Neural cell (in vitro differentiated cells): ENCODE measurements around the gene CGNL1. TPM values are rescaled to one million over a fixed set of nuclear protein-coding genes. Genes with fewer than 3 reads are reported as not detected.

Source experiments
- H2AFZ ChIP-seq: fragments of 200-600, 300-800 bp; sonication (generic), shearing (Covaris generic); 2 replicates; pipeline ENCODE4 v1.6.0; 2014; ENCODE audit warnings: low read depth, mild to moderate bottlenecking, antibody characterized with exemption, low read length, moderate library complexity
- H3F3A ChIP-seq: fragments of 200-600 bp; shearing (Covaris generic); 2 replicates; pipeline ENCODE4 v1.6.1; 2016; ENCODE audit warnings: mild to moderate bottlenecking, moderate library complexity, mixed read lengths, antibody characterized with exemption, low read length; ENCODE audit not compliant: insufficient read depth, poor library complexity, severe bottlenecking
- H3K27ac ChIP-seq: fragments of 200-600, 300-800 bp; sonication (generic), shearing (Covaris generic); 2 replicates; pipeline ENCODE4 v1.5.1; 2014; ENCODE audit warnings: mild to moderate bottlenecking, low read length, moderate library complexity
- H3K27me3 ChIP-seq: fragments of 300-800, 200-600 bp; sonication (generic), shearing (Covaris generic); 2 replicates; pipeline ENCODE4 v1.6.0; 2014; ENCODE audit warnings: mild to moderate bottlenecking, low read depth, low read length, moderate library complexity; ENCODE audit not compliant: insufficient read depth
- H3K36me3 ChIP-seq: fragments of 300-800, 200-600 bp; sonication (generic), shearing (Covaris generic); 2 replicates; pipeline ENCODE4 v1.5.1; 2014; ENCODE audit warnings: mild to moderate bottlenecking, antibody characterized with exemption, low read length, moderate library complexity; ENCODE audit not compliant: insufficient read depth
- H3K4me2 ChIP-seq: fragments of 300-800, 200-600 bp; sonication (generic), shearing (Covaris generic); 2 replicates; pipeline ENCODE4 v1.6.0; 2014; ENCODE audit warnings: mild to moderate bottlenecking, low read length
- H3K4me3 ChIP-seq: fragments of 300-800, 200-600 bp; sonication (generic), shearing (Covaris generic); 2 replicates; pipeline ENCODE4 v1.5.1; 2014; ENCODE audit warnings: mild to moderate bottlenecking, low read length, moderate library complexity
- H3K79me2 ChIP-seq: fragments of 200-600 bp; shearing (Covaris generic); replicated peaks from 2 replicates; pipeline ENCODE4 v1.6.0; 2014; ENCODE audit warnings: mild to moderate bottlenecking, low read length, moderate library complexity; ENCODE audit not compliant: insufficient read depth
- H3K9ac ChIP-seq: fragments of 300-800, 200-600 bp; sonication (generic), shearing (Covaris generic); 2 replicates; pipeline ENCODE4 v1.6.1; 2016; ENCODE audit warnings: mild to moderate bottlenecking, low read length, mixed read lengths
- H3K9me2 ChIP-seq: fragments of 200-600 bp; shearing (Covaris generic); 2 replicates; pipeline ENCODE4 v1.6.1; 2016; ENCODE audit warnings: mild to moderate bottlenecking, low read length, mixed read lengths; ENCODE audit not compliant: insufficient read depth
- H3K9me3 ChIP-seq: fragments of 200-600, 300-800 bp; sonication (generic), shearing (Covaris generic); 2 replicates; pipeline ENCODE4 v1.6.1; 2016; ENCODE audit warnings: mild to moderate bottlenecking, mixed run types, low read length, moderate library complexity, mixed read lengths
- H4K20me1 ChIP-seq: fragments of 200-600 bp; shearing (Covaris generic); 2 replicates; pipeline ENCODE4 v1.6.1; 2016; ENCODE audit warnings: mild to moderate bottlenecking, mixed run types; ENCODE audit not compliant: insufficient read depth
- EP300 ChIP-seq: fragments of 450-650 bp; conservative IDR thresholded peaks from 2 replicates; pipeline ENCODE4 v1.6.1; 2014; ENCODE audit warnings: antibody characterized with exemption, mild to moderate bottlenecking, moderate library complexity; ENCODE audit not compliant: poor library complexity, severe bottlenecking
- EZH2 ChIP-seq: fragments of 200-600, 300-800 bp; shearing (Covaris generic), sonication (generic); IDR thresholded peaks from 2 replicates; pipeline ENCODE4 v1.6.1; 2014; ENCODE audit warnings: antibody characterized with exemption, low read length, borderline replicate concordance, mild to moderate bottlenecking; ENCODE audit not compliant: insufficient read depth, poor library complexity, severe bottlenecking
- MXI1 ChIP-seq: fragments of 450-650 bp; conservative IDR thresholded peaks from 2 replicates; pipeline ENCODE4 v1.6.1; 2014; ENCODE audit warnings: antibody characterized with exemption, mild to moderate bottlenecking; ENCODE audit not compliant: poor library complexity, severe bottlenecking
- POLR2AphosphoS5 ChIP-seq: IDR thresholded peaks from 2 replicates; pipeline ENCODE4 v1.6.1; 2012
- RAD21 ChIP-seq: fragments of 450-650 bp; conservative IDR thresholded peaks from 2 replicates; pipeline ENCODE4 v1.6.1; 2014; ENCODE audit warnings: antibody characterized with exemption, mild to moderate bottlenecking, moderate library complexity
- SMC3 ChIP-seq: fragments of 450-650 bp; conservative IDR thresholded peaks from 2 replicates; pipeline ENCODE4 v1.6.1; 2014; ENCODE audit warnings: antibody characterized with exemption, mild to moderate bottlenecking, moderate library complexity; ENCODE audit not compliant: poor library complexity
- TAF1 ChIP-seq: IDR thresholded peaks from 2 replicates; pipeline ENCODE4 v1.6.1; 2012; ENCODE audit warnings: low read depth
- polyA plus RNA-seq: library from polyadenylated mRNA; depleted of rRNA; stranded (reverse); fragments of >200 nt; gene quantifications from 2 replicates; pipeline ENCODE4 v1.2.3, GENCODE V29; 2014
- TF ChIP-seq, protein P1 (sequence below): IDR thresholded peaks from 2 replicates; pipeline ENCODE4 v1.6.1; 2012; ENCODE audit warnings: borderline replicate concordance
- TF ChIP-seq, protein P2 (sequence below): fragments of 450-650 bp; IDR thresholded peaks from 2 replicates; pipeline ENCODE4 v1.5.1; 2014; ENCODE audit warnings: antibody characterized with exemption, mild to moderate bottlenecking, moderate library complexity; ENCODE audit not compliant: poor library complexity, severe bottlenecking

The CGNL1 gene
- polyA plus RNA-seq, 1 donor from 2014 or later = 0.26 TPM

- Histone ChIP-seq H3K79me2 (no peaks in the 10 kb centered on the region), H3F3A (no peaks in the 10 kb centered on the region), H3K4me3 (no peak overlapping the region), H2AFZ (no peak overlapping the region), H3K9me2 (no peaks in the 10 kb centered on the region), H3K27me3 (no peaks in the 10 kb centered on the region), H4K20me1 (no peaks in the 10 kb centered on the region), H3K36me3 (no peaks in the 10 kb centered on the region), H3K27ac (no peak overlapping the region), H3K9ac (no peak overlapping the region), H3K4me2 (no peak overlapping the region), H3K9me3 (no peaks in the 10 kb centered on the region)
- TF ChIP-seq SMC3 (no peak), TAF1 (no peak), EP300 (no peak), MXI1 (no peak), POLR2AphosphoS5 (no peak), EZH2 (no peak), RAD21 (no peak)
- TF ChIP-seq, protein P1, sequence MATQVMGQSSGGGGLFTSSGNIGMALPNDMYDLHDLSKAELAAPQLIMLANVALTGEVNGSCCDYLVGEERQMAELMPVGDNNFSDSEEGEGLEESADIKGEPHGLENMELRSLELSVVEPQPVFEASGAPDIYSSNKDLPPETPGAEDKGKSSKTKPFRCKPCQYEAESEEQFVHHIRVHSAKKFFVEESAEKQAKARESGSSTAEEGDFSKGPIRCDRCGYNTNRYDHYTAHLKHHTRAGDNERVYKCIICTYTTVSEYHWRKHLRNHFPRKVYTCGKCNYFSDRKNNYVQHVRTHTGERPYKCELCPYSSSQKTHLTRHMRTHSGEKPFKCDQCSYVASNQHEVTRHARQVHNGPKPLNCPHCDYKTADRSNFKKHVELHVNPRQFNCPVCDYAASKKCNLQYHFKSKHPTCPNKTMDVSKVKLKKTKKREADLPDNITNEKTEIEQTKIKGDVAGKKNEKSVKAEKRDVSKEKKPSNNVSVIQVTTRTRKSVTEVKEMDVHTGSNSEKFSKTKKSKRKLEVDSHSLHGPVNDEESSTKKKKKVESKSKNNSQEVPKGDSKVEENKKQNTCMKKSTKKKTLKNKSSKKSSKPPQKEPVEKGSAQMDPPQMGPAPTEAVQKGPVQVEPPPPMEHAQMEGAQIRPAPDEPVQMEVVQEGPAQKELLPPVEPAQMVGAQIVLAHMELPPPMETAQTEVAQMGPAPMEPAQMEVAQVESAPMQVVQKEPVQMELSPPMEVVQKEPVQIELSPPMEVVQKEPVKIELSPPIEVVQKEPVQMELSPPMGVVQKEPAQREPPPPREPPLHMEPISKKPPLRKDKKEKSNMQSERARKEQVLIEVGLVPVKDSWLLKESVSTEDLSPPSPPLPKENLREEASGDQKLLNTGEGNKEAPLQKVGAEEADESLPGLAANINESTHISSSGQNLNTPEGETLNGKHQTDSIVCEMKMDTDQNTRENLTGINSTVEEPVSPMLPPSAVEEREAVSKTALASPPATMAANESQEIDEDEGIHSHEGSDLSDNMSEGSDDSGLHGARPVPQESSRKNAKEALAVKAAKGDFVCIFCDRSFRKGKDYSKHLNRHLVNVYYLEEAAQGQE = no peak
- TF ChIP-seq, protein P2, sequence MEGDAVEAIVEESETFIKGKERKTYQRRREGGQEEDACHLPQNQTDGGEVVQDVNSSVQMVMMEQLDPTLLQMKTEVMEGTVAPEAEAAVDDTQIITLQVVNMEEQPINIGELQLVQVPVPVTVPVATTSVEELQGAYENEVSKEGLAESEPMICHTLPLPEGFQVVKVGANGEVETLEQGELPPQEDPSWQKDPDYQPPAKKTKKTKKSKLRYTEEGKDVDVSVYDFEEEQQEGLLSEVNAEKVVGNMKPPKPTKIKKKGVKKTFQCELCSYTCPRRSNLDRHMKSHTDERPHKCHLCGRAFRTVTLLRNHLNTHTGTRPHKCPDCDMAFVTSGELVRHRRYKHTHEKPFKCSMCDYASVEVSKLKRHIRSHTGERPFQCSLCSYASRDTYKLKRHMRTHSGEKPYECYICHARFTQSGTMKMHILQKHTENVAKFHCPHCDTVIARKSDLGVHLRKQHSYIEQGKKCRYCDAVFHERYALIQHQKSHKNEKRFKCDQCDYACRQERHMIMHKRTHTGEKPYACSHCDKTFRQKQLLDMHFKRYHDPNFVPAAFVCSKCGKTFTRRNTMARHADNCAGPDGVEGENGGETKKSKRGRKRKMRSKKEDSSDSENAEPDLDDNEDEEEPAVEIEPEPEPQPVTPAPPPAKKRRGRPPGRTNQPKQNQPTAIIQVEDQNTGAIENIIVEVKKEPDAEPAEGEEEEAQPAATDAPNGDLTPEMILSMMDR = no peak
These were observed 18.5 kb upstream of the CGNL1 start for GRCh38 chr15:57357799-57358198.

DNA sequence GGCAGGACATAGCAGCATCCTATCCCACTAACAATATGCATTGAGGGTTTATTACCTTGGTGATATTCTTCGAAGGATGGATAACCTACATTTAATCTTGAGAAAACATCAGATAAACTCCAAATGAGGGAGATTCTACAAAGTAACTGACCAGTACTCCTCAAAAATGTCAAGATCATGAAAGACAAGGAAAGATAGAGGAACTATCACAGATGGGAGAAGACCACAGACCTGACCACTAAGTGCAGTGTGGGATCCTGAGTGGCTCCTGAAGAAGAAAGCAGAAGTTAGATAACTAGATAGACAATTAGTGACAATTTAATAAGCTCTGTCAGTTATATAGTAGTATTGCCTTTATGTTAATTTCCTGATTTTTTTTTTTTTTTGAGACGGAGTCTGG is 17.7 kb upstream of the CGNL1 start:
- no peak for TF ChIP-seq SMC3
- TF ChIP-seq, protein P2 = no peak
- no peak for TF ChIP-seq EZH2
- TF ChIP-seq POLR2AphosphoS5 = no peak
- TF ChIP-seq EP300 = no peak
- TF ChIP-seq, protein P1 = no peak
- no peak for TF ChIP-seq TAF1
- TF ChIP-seq MXI1 = no peak
- no peak for TF ChIP-seq RAD21
- H3K9me2 ChIP-seq = no peaks in the 10 kb centered on the region
- H3K9me3 ChIP-seq = no peaks in the 10 kb centered on the region
- no peak overlapping the region for H2AFZ ChIP-seq
- no peaks in the 10 kb centered on the region for H4K20me1 ChIP-seq
- no peaks in the 10 kb centered on the region for H3F3A ChIP-seq
- H3K27me3 ChIP-seq = no peaks in the 10 kb centered on the region
- H3K4me3 ChIP-seq = no peak overlapping the region
- H3K4me2 ChIP-seq = no peak overlapping the region
- H3K36me3 ChIP-seq = no peaks in the 10 kb centered on the region
- H3K79me2 ChIP-seq = no peaks in the 10 kb centered on the region
- H3K9ac ChIP-seq = no peak overlapping the region
- H3K27ac ChIP-seq = no peak overlapping the region
